Measurements from ENCODE around the gene CYP19A1. TPM values are rescaled to one million over a fixed set of nuclear protein-coding genes. Genes with fewer than 3 reads are reported as not detected.
A peak's percentile ranks its signal among the peaks of the same experiment; 100 is the strongest.

CYP19A1 gene
- total and polyA plus RNA-seq, 2 of the 8 experiments (the other 6 are each of a cell fraction or from before 2014, with no cell fraction given) = not detected

DNA sequence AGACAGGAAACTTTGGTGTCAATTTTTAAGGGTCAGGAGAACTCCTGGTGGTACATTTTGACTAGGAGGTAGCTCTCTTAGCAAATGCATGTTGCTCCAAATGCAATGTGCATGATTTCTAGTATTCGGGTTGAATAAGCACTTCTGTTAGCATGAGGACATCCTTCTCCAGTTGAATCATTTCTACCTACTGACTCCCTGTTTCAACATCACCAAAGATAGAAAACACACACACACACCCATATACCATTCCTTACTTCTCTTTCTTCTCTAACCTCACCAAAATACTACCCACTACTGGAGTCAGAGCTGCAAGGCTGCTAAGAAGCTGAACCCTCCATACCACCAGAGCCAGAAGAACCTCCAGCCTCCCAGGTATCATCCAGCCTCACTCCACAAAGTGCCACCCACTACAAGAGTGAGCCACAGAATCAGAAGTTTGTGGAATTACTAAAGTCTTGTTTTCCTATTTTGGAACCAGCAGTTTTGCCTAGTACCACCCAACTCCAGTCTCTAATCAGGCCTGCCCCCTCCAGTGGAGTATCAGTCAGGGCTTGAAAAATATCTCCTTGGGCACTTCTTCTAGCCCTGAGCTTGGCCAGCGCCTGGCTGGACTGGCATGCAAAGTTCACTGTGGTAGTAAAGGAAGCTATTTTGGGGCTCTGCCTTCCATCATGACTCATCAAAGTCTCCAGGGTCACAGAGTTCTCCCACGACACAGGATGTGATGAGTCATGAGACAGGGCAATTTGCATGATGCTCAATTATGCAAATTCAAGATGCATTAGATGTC, 110.3 kb downstream of the CYP19A1 start:
- H2BK5ac ChIP-seq (ENCODE audit: low read depth, low read length) = peak overlapping the region; percentile 45; the same call in 1 of the 2 replicates
- no peaks in the 10 kb centered on the region for H3K79me2 ChIP-seq (ENCODE audit: control insufficient read depth in 1 of 2, insufficient read depth in 2 of 2, low read length in 2 of 2)
- H3K9ac ChIP-seq (replicated peaks in 1 of 4; ENCODE audit: extremely low read depth in 1 of 4, low read depth in 3 of 4, low read length in 3 of 4) = no peak overlapping the region; a peak in 1 of 7 replicates
- no peak overlapping the region for H2BK120ac ChIP-seq (replicated peaks; ENCODE audit: low read depth, low read length)
- H2BK12ac ChIP-seq (ENCODE audit: low read depth, low read length) = no peak overlapping the region; the same call in 1 of the 2 replicates
- no peak overlapping the region for H4K8ac ChIP-seq (ENCODE audit: extremely low read depth, insufficient read depth, low read length)
- H3K56ac ChIP-seq (replicated peaks; ENCODE audit: insufficient read length, low read depth, low read length) = peak overlapping the region; percentile 54
- H2BK20ac ChIP-seq (ENCODE audit: low read length) = peak overlapping the region; percentile 66
- no peaks in the 10 kb centered on the region for H3K27me3 ChIP-seq (replicated peaks in 1 of 4; ENCODE audit: control insufficient read depth in 3 of 4, extremely low read depth in 1 of 4, insufficient read depth in 3 of 4, low read length in 3 of 4)
- 0 out of 2 replicates have a peak overlapping the region, but pooled peaks have one; percentile 42 for H2AK5ac ChIP-seq (ENCODE audit: low read depth, low read length)
- no peak overlapping the region for H2BK15ac ChIP-seq (ENCODE audit: low read length)
- H3K18ac ChIP-seq (ENCODE audit: extremely low read depth, low read length) = no peak overlapping the region
- H4K5ac ChIP-seq (ENCODE audit: insufficient read length, low read depth, low read length) = no peak overlapping the region
- ChIA-PET CTCF (ENCODE audit: partially characterized antibody) (interaction anchor here (0.9 to 7.4 kb wide), 15 partner anchors 9 to 175 kb away, joined by 4 to 93 read pairs (median 11); no protein-coding TSS in a partner anchor), POLR2A (ENCODE audit: partially characterized antibody) (interaction anchor here (1.3 kb wide), 1 partner anchor 10 kb away, joined by 4 read pairs; no protein-coding TSS in a partner anchor)
- H3K4me1 ChIP-seq (replicated peaks in 1 of 4; ENCODE audit: control insufficient read depth in 3 of 4, insufficient read depth in 4 of 4, low read length in 3 of 4) = peaks cover 0 to 4% (median 1%) of the 10 kb centered on the region in 4 experiments; a peak in 2 of 7 replicates
- H3K14ac ChIP-seq (ENCODE audit: insufficient read length) = no peak overlapping the region
- no peak overlapping the region for H3K4me2 ChIP-seq (ENCODE audit: insufficient read depth in 1 of 2, low read depth in 2 of 2, low read length in 2 of 2)
- no peaks in the 10 kb centered on the region for H4K20me1 ChIP-seq (replicated peaks in 1 of 2; ENCODE audit: control insufficient read depth in 1 of 2, insufficient read depth in 2 of 2, low read length in 2 of 2)
- H3K4ac ChIP-seq (replicated peaks; ENCODE audit: insufficient read length, low read depth, low read length) = peak overlapping the region; percentile 60
- DNase-seq (ENCODE audit: low read depth in 1 of 2, low spot score in 2 of 2) = peak in 1 of 2 experiments; percentile 7
- H3K23ac ChIP-seq (ENCODE audit: insufficient read length) = no peak overlapping the region
- TF ChIP-seq MAFK (IDR thresholded peaks at IDR 0.05; ENCODE audit: low read depth, low read length) (peak; percentile 91), SAP30 (IDR thresholded peaks at IDR 0.05; ENCODE audit: insufficient read depth, insufficient replicate concordance, low read length) (no peak), JUND (IDR thresholded peaks at IDR 0.05; ENCODE audit: low read length) (peak; percentile 67; the same call in 1 of the 2 replicates), POU5F1 (IDR thresholded peaks at IDR 0.05; ENCODE audit: low read depth, low read length) (no peak), EGR1 (IDR thresholded peaks at IDR 0.05; ENCODE audit: borderline replicate concordance, low read depth, low read length) (no peak), POLR2AphosphoS5 (IDR thresholded peaks at IDR 0.05; ENCODE audit: low read depth, low read length) (no peak), ZNF274 (IDR thresholded peaks at IDR 0.05; ENCODE audit: borderline replicate concordance, extremely low read depth, low read length) (no peak), NANOG (IDR thresholded peaks at IDR 0.05; ENCODE audit: insufficient read depth, low read depth, low read length, poor library complexity, severe bottlenecking) (no peak), CREB1 (IDR thresholded peaks at IDR 0.05) (no peak), CHD2 (IDR thresholded peaks at IDR 0.05; ENCODE audit: low read length) (no peak), BACH1 (IDR thresholded peaks at IDR 0.05; ENCODE audit: low read length) (peak; percentile 99)
- no peak overlapping the region for H2AFZ ChIP-seq (ENCODE audit: low read length)
- no peaks in the 10 kb centered on the region for H3K9me3 ChIP-seq (ENCODE audit: insufficient read depth in 2 of 2, low read depth in 1 of 2, low read length in 1 of 2)
- H4K91ac ChIP-seq (replicated peaks; ENCODE audit: insufficient read length, low read length) = no peak overlapping the region
- FAIRE-seq = no peak
- H3K4me3 ChIP-seq (ENCODE audit: extremely low read depth in 1 of 4, insufficient read depth in 2 of 4, low read depth in 3 of 4, low read length in 4 of 4) = no peak overlapping the region
- H3K79me1 ChIP-seq (ENCODE audit: low read depth, low read length) = no peaks in the 10 kb centered on the region
- no peak overlapping the region for H3K27ac ChIP-seq (ENCODE audit: low read depth, low read length)
- H3K23me2 ChIP-seq (ENCODE audit: low read depth, low read length) = no peaks in the 10 kb centered on the region; the same call in 1 of the 2 replicates
- H3K36me3 ChIP-seq (ENCODE audit: control insufficient read depth in 2 of 4, insufficient read depth in 4 of 4, low read length in 3 of 4) = no peaks in the 10 kb centered on the region
- 84% methylated on average over 3 of the region's 3 CpGs; no CpG with 5 or more reads in 1 of the 2 experiments for WGBS, 2 experiments (ENCODE audit: extremely low coverage in 1 of 2, insufficient coverage in 1 of 2, insufficient read length in 1 of 2, insufficient replicate concordance in 2 of 2, low coverage in 1 of 2, low lambda C conversion rate in 2 of 2, missing lambda C conversion rate in 1 of 2)
